Measurements from ENCODE around the gene THRB.

DNA sequence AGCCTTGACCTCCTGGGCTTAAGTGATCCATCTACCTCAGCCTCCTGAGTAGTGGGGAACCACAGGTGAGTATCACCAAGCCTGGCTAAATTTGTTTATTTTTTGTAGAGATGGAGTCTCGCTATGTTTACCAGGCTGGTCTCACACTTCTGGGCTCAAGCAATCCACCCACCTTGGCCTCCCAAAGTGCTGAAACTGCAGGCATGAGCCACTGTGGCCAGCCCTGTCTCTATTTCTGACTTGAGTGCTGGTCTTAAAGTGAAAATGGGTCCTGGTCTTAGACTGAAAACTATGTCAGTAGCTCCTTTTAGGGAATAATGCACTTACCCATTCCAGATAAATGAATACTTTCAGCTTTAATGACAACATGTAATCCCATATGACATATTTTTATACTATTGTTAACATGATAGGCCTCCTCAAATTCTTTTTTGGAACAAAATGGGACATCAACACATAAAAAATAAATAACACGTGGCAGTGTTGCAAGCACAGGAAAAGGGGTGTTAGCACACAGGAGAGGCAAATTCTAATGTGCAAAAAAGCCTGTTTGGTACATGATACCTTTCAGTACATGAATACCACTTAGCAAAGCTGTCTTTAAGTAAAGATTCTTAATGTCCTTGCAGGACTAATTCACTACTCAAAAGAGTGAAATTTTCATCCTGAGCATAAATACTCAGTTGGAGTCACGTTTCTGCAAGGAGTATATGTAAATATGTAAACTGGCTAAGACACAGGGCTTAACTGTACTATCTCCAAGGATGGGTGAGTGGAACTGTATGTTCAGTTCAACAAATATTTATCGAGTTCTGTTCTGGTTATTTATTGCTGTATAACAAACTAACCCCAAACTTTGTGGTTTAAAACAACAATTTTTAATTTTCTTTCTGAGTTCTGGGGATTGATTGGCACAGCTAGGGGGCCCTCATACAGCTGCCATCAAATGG is 354.9 kb downstream of the THRB start:
- no peak for TF ChIP-seq EZH2 (IDR thresholded peaks at IDR 0.05; ENCODE audit: insufficient read depth, poor library complexity, severe bottlenecking)
- TF ChIP-seq EZH2phosphoT487 (IDR thresholded peaks at IDR 0.05; ENCODE audit: insufficient read depth, low read depth), result no peak

Data from GM23248 (cell line).